Activated naive CD4-positive, alpha-beta T cell treated with anti-CD3 and anti-CD28 coated beads, Interleukin-2, amount 50 U/mL, for 72 hours (primary cell): ENCODE data around the gene GAREM1. TPM values are rescaled to one million over a fixed set of nuclear protein-coding genes. Genes with fewer than 3 reads are reported as not detected.

ENCODE experiments used
- ATAC-seq, 2 donors: fragments of 150-1000 bp; cut with Tn5 transposase; 2 replicates each; pipeline ENCODE4 v1.10.0; 2021; ENCODE audit warnings: mild to moderate bottlenecking in 2 of 2, moderate library complexity in 2 of 2
- DNase-seq, 2 donors: peaks; one replicate each; pipeline ENCODE4 v3.0.0; 2021 to 2022; ENCODE audit warnings: low spot score in 2 of 2
- H3K27ac Mint-ChIP-seq, 2 donors: one replicate each; pipeline ENCODE4 v1.8.0; 2022; ENCODE audit warnings: mild to moderate bottlenecking in 2 of 2, mixed read lengths in 2 of 2
- H3K36me3 Mint-ChIP-seq, 2 donors: one replicate each; pipeline ENCODE4 v1.8.0; 2022; ENCODE audit warnings: mixed read lengths in 2 of 2
- H3K9me3 Mint-ChIP-seq, 2 donors: one replicate each; pipeline ENCODE4 v1.8.0; 2022; ENCODE audit warnings: mixed read lengths in 2 of 2
- total RNA-seq, 2 donors: library from RNA; stranded (reverse); gene quantifications; one replicate each; pipeline ENCODE4 v1.2.3, GENCODE V29; 2022

Gene GAREM1
- total RNA-seq, 2 donors from 2014 or later: not detected

- DNase-seq (no peak), ATAC-seq (no peak)
- Mint-ChIP-seq H3K36me3 (no peaks in the 10 kb centered on the region), H3K27ac (no peak overlapping the region), H3K9me3 (no peaks in the 10 kb centered on the region)
Measured at GRCh38 chr18:32278177-32278799, 192.4 kb downstream of the GAREM1 start.

GRCh38 chr18:32277549-32277948, 193.1 kb downstream of the GAREM1 start:
- ATAC-seq (no peak), DNase-seq (no peak)
- H3K9me3 Mint-ChIP-seq: no peaks in the 10 kb centered on the region
- no peaks in the 10 kb centered on the region for H3K36me3 Mint-ChIP-seq
- no peak overlapping the region for H3K27ac Mint-ChIP-seq

GRCh38 chr18:32276906-32277305, 193.8 kb downstream of the GAREM1 start:
- DNase-seq: no peak
- no peak overlapping the region for H3K27ac Mint-ChIP-seq
- H3K36me3 Mint-ChIP-seq: no peaks in the 10 kb centered on the region
- ATAC-seq: no peak
- H3K9me3 Mint-ChIP-seq: no peaks in the 10 kb centered on the region

- H3K36me3 Mint-ChIP-seq: no peaks in the 10 kb centered on the region
- no peak for DNase-seq
- ATAC-seq: no peak
- no peak overlapping the region for H3K27ac Mint-ChIP-seq
- no peaks in the 10 kb centered on the region for H3K9me3 Mint-ChIP-seq
Measured at GRCh38 chr18:32276256-32276655, 194.4 kb downstream of the GAREM1 start.

- ATAC-seq (no peak), DNase-seq (no peak)
- no peaks in the 10 kb centered on the region for H3K36me3 Mint-ChIP-seq
- no peaks in the 10 kb centered on the region for H3K9me3 Mint-ChIP-seq
- no peak overlapping the region for H3K27ac Mint-ChIP-seq
Measured at GRCh38 chr18:32275221-32275620, 195.5 kb downstream of the GAREM1 start.

- Mint-ChIP-seq H3K36me3 (no peaks in the 10 kb centered on the region), H3K9me3 (no peaks in the 10 kb centered on the region), H3K27ac (no peak overlapping the region)
- ATAC-seq: no peak
- no peak for DNase-seq
Measured at GRCh38 chr18:32274307-32274706, 196.4 kb downstream of the GAREM1 start.

GRCh38 chr18:32271672-32272208, 198.9 kb downstream of the GAREM1 start:
- no peak overlapping the region for H3K27ac Mint-ChIP-seq
- no peaks in the 10 kb centered on the region for H3K36me3 Mint-ChIP-seq
- H3K9me3 Mint-ChIP-seq: no peaks in the 10 kb centered on the region
- peak in 1 of 2 donors; percentile 61 for ATAC-seq
- DNase-seq: peak in 1 of 2 donors; percentile 24

- Mint-ChIP-seq H3K27ac (no peak overlapping the region), H3K36me3 (no peaks in the 10 kb centered on the region), H3K9me3 (no peaks in the 10 kb centered on the region)
- ATAC-seq: no peak
- DNase-seq: no peak
Measured at GRCh38 chr18:32270341-32270740, 200.3 kb downstream of the GAREM1 start.

- no peak overlapping the region for H3K27ac Mint-ChIP-seq
- no peaks in the 10 kb centered on the region for H3K9me3 Mint-ChIP-seq
- ATAC-seq (no peak), DNase-seq (no peak)
- H3K36me3 Mint-ChIP-seq: no peaks in the 10 kb centered on the region
Measured at GRCh38 chr18:32267463-32267862, 203.2 kb downstream of the GAREM1 start.

GRCh38 chr18:32264401-32264800, 206.3 kb downstream of the GAREM1 start:
- no peak for ATAC-seq

GRCh38 chr18:32262092-32262491, 208.6 kb downstream of the GAREM1 start:
- H3K36me3 Mint-ChIP-seq: no peaks in the 10 kb centered on the region
- H3K27ac Mint-ChIP-seq: no peak overlapping the region
- DNase-seq: no peak
- no peaks in the 10 kb centered on the region for H3K9me3 Mint-ChIP-seq
- ATAC-seq: no peak

More at GRCh38 chr18:32264401-32264800, 206.3 kb downstream of the GAREM1 start:
- no peak for DNase-seq
- H3K9me3 Mint-ChIP-seq: no peaks in the 10 kb centered on the region
- no peak overlapping the region for H3K27ac Mint-ChIP-seq
- H3K36me3 Mint-ChIP-seq: no peaks in the 10 kb centered on the region

- H3K9me3 Mint-ChIP-seq: no peaks in the 10 kb centered on the region
- DNase-seq (no peak), ATAC-seq (no peak)
- H3K27ac Mint-ChIP-seq: no peak overlapping the region
- H3K36me3 Mint-ChIP-seq: no peaks in the 10 kb centered on the region
Measured at GRCh38 chr18:32261003-32261402, 209.7 kb downstream of the GAREM1 start.

- no peak for ATAC-seq
- H3K9me3 Mint-ChIP-seq: no peaks in the 10 kb centered on the region
- no peaks in the 10 kb centered on the region for H3K36me3 Mint-ChIP-seq
- no peak for DNase-seq
- no peak overlapping the region for H3K27ac Mint-ChIP-seq
Measured at GRCh38 chr18:32259553-32259952, 211.1 kb downstream of the GAREM1 start.

GRCh38 chr18:32258558-32259204, 212.0 kb downstream of the GAREM1 start:
- Mint-ChIP-seq H3K36me3 (no peaks in the 10 kb centered on the region), H3K9me3 (no peaks in the 10 kb centered on the region), H3K27ac (no peak overlapping the region)
- DNase-seq: no peak
- ATAC-seq: peak in 1 of 2 donors; percentile 37

GRCh38 chr18:32258148-32258547, 212.5 kb downstream of the GAREM1 start:
- Mint-ChIP-seq H3K36me3 (no peaks in the 10 kb centered on the region), H3K9me3 (no peaks in the 10 kb centered on the region), H3K27ac (no peak overlapping the region)
- DNase-seq (no peak), ATAC-seq (no peak)

- Mint-ChIP-seq H3K36me3 (no peaks in the 10 kb centered on the region), H3K9me3 (no peaks in the 10 kb centered on the region), H3K27ac (no peak overlapping the region)
- DNase-seq (no peak), ATAC-seq (no peak)
Measured at GRCh38 chr18:32257084-32257785, 213.4 kb downstream of the GAREM1 start.

GRCh38 chr18:32255570-32255969, 215.1 kb downstream of the GAREM1 start:
- Mint-ChIP-seq H3K9me3 (no peaks in the 10 kb centered on the region), H3K27ac (no peak overlapping the region), H3K36me3 (no peaks in the 10 kb centered on the region)
- no peak for DNase-seq
- no peak for ATAC-seq
